ENCODE results near the gene EIF2S3B. TPM values are rescaled to one million over a fixed set of nuclear protein-coding genes. Genes with fewer than 3 reads are reported as not detected.

Gene EIF2S3B
- total and polyA plus RNA-seq, 4 donors = 0.25 to 0.51 (median 0.51) TPM; not detected in 1

DNA sequence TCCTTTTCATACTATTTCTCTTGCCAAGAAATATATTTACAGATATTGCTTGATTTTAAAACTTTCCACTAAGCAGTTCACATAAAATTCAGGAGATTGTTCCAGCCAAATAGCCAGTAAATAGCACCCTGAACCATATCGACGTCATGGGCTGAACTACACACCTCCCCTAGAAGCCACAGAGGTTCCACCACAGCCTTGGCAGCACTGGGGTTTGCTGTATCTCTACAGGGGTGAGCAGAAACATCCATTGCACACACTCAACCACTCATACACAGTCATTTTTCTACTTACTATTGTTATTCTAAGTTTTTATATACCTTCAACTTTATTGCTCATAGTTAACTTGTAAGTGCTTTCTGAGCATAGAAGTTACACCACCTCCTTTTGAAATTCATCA, 8.1 kb upstream of the EIF2S3B start (continued):
- TF ChIP-seq, protein P1, sequence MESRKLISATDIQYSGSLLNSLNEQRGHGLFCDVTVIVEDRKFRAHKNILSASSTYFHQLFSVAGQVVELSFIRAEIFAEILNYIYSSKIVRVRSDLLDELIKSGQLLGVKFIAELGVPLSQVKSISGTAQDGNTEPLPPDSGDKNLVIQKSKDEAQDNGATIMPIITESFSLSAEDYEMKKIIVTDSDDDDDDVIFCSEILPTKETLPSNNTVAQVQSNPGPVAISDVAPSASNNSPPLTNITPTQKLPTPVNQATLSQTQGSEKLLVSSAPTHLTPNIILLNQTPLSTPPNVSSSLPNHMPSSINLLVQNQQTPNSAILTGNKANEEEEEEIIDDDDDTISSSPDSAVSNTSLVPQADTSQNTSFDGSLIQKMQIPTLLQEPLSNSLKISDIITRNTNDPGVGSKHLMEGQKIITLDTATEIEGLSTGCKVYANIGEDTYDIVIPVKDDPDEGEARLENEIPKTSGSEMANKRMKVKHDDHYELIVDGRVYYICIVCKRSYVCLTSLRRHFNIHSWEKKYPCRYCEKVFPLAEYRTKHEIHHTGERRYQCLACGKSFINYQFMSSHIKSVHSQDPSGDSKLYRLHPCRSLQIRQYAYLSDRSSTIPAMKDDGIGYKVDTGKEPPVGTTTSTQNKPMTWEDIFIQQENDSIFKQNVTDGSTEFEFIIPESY (IDR thresholded peaks at IDR 0.05) = no peak
- TF ChIP-seq GABPA (IDR thresholded peaks at IDR 0.05 in 1 of 2, conservative IDR thresholded peaks at IDR 0.05 in 1 of 2) = no peak
- TF ChIP-seq EGR1 (IDR thresholded peaks at IDR 0.05; ENCODE audit: low read depth in 2 of 2) = no peak
- no peak for TF ChIP-seq RXRA (IDR thresholded peaks at IDR 0.05)

DNA sequence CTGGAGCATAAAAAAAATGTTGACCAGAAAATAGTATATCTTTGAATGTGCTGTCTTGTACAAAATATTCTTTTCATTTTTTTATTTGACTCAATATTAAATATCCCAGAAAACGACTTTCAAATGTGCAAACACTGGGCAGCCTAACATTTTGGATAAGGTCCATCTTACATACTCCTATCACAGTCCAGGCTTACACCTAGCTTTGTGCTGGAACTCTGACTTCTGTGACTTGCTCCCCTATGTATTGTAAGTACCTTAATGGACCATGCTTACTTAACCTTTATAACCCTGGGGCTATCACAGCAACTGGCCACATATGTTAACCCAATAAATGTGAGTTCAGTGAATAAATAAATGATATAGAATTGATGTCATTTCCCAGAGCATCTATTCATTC, 7.6 kb upstream of the EIF2S3B start:
- Histone ChIP-seq H3K4me1 (ENCODE audit: control insufficient read depth in 4 of 4, insufficient read depth in 4 of 4, low read length in 3 of 4) (no peaks in the 10 kb centered on the region), H3K27me3 (ENCODE audit: control insufficient read depth in 4 of 4, insufficient read depth in 4 of 4, low read length in 3 of 4) (peaks cover 0 to 9% (median 0%) of the 10 kb centered on the region in 4 donors), H3K9me3 (ENCODE audit: control insufficient read depth in 4 of 4, low read length in 3 of 4) (peaks cover 0 to 4% (median 0%) of the 10 kb centered on the region in 4 donors), H3K36me3 (ENCODE audit: control insufficient read depth in 4 of 4, insufficient read depth in 3 of 4, low read depth in 1 of 4, low read length in 3 of 4) (no peaks in the 10 kb centered on the region), H3K4me3 (ENCODE audit: low read depth in 1 of 3, low read length in 3 of 3) (no peak overlapping the region), H3K9ac (ENCODE audit: low read depth in 1 of 2, low read length in 2 of 2) (no peak overlapping the region), H3K27ac (ENCODE audit: low read depth in 1 of 2, low read length in 2 of 2) (no peak overlapping the region)
- WGBS = 23% methylated on average over 1 of the region's 1 CpG
- no peak for DNase-seq (ENCODE audit: low spot score)
- TF ChIP-seq TAF1 (conservative IDR thresholded peaks at IDR 0.05) (no peak), HNF4A (conservative IDR thresholded peaks at IDR 0.05) (no peak), SP1 (IDR thresholded peaks at IDR 0.05) (no peak), HNF4G (IDR thresholded peaks at IDR 0.05) (no peak), NR2F2 (IDR thresholded peaks at IDR 0.05) (no peak)

DNA sequence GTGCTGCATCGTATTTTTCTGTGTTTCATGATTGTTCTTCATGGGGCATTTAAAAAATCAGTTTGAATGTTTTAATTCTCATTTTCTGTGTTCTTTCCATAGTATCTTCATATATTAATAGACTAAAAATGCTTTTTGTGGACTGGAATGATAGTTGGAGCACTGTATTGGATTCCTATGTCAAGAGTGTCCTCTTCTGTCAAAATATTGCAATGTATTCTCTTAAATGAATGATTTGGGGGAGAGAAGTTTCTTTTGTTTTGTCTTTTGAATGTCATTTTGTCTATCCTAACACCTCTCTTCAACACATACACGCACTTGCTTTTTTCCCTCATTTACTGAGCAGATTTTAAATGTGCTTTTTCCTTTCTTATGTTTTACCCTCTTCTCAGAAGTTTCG, 4.7 kb upstream of the EIF2S3B start:
- Histone ChIP-seq H3K36me3 (ENCODE audit: control insufficient read depth in 4 of 4, insufficient read depth in 3 of 4, low read depth in 1 of 4, low read length in 3 of 4) (no peaks in the 10 kb centered on the region), H3K4me1 (ENCODE audit: control insufficient read depth in 4 of 4, insufficient read depth in 4 of 4, low read length in 3 of 4) (no peaks in the 10 kb centered on the region), H3K27ac (ENCODE audit: low read depth in 1 of 2, low read length in 2 of 2) (no peak overlapping the region), H3K9ac (ENCODE audit: low read depth in 1 of 2, low read length in 2 of 2) (no peak overlapping the region), H3K27me3 (ENCODE audit: control insufficient read depth in 4 of 4, insufficient read depth in 4 of 4, low read length in 3 of 4) (peaks cover 0 to 9% (median 0%) of the 10 kb centered on the region in 4 donors), H3K9me3 (ENCODE audit: control insufficient read depth in 4 of 4, low read length in 3 of 4) (peaks cover 0 to 4% (median 0%) of the 10 kb centered on the region in 4 donors), H3K4me3 (ENCODE audit: low read depth in 1 of 3, low read length in 3 of 3) (no peak overlapping the region)
- TF ChIP-seq FOXA2 (IDR thresholded peaks at IDR 0.05) (no peak), RAD21 (IDR thresholded peaks at IDR 0.05) (peak in 1 of 2 donors; percentile 36), GABPA (IDR thresholded peaks at IDR 0.05 in 1 of 2, conservative IDR thresholded peaks at IDR 0.05 in 1 of 2) (no peak)
- TF ChIP-seq, protein P2, sequence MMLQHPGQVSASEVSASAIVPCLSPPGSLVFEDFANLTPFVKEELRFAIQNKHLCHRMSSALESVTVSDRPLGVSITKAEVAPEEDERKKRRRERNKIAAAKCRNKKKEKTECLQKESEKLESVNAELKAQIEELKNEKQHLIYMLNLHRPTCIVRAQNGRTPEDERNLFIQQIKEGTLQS (IDR thresholded peaks at IDR 0.05) = no peak
- WGBS = 39% methylated on average over 3 of the region's 3 CpGs
- no peak for DNase-seq (ENCODE audit: low spot score)

DNA sequence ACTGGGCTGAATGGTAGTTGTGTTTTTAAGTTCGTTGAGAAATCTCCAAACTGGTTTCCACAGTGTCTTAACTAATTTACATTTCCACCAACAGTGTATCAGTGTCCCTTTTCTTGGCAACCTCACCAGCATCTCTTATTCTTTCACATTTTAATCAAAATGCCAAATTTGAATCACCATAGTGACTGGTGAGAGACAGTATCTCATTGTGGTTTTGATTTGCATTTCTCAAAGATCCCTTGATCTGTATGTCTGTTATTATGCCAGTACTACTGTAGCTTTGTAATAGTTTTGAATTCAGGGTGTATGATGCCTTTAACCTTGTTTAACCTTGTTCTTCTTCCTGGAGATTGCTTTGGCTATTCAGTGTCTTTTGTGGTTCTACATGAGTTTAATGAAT, 2.2 kb upstream of the EIF2S3B start:
- 60% methylated on average over 1 of the region's 1 CpG for WGBS
- Histone ChIP-seq H3K9me3 (ENCODE audit: control insufficient read depth in 4 of 4, low read length in 3 of 4) (peaks cover 0 to 4% (median 0%) of the 10 kb centered on the region in 4 donors), H3K4me3 (ENCODE audit: low read depth in 1 of 3, low read length in 3 of 3) (no peak overlapping the region), H3K4me1 (ENCODE audit: control insufficient read depth in 4 of 4, insufficient read depth in 4 of 4, low read length in 3 of 4) (no peaks in the 10 kb centered on the region), H3K36me3 (ENCODE audit: control insufficient read depth in 4 of 4, insufficient read depth in 3 of 4, low read depth in 1 of 4, low read length in 3 of 4) (no peaks in the 10 kb centered on the region), H3K9ac (ENCODE audit: low read depth in 1 of 2, low read length in 2 of 2) (no peak overlapping the region), H3K27ac (ENCODE audit: low read depth in 1 of 2, low read length in 2 of 2) (no peak overlapping the region), H3K27me3 (ENCODE audit: control insufficient read depth in 4 of 4, insufficient read depth in 4 of 4, low read length in 3 of 4) (peaks cover 0 to 9% (median 0%) of the 10 kb centered on the region in 4 donors)
- no peak for DNase-seq (ENCODE audit: low spot score)
- TF ChIP-seq HNF4G (IDR thresholded peaks at IDR 0.05) (no peak), FOXA2 (IDR thresholded peaks at IDR 0.05) (no peak), EGR1 (IDR thresholded peaks at IDR 0.05; ENCODE audit: low read depth in 2 of 2) (no peak), NR2F2 (IDR thresholded peaks at IDR 0.05) (no peak), FOXA1 (IDR thresholded peaks at IDR 0.05) (no peak), HNF4A (conservative IDR thresholded peaks at IDR 0.05) (no peak), RAD21 (IDR thresholded peaks at IDR 0.05) (no peak), GABPA (IDR thresholded peaks at IDR 0.05 in 1 of 2, conservative IDR thresholded peaks at IDR 0.05 in 1 of 2) (no peak), SP1 (IDR thresholded peaks at IDR 0.05) (no peak), JUND (IDR thresholded peaks at IDR 0.05) (no peak)
- TF ChIP-seq, protein P3, sequence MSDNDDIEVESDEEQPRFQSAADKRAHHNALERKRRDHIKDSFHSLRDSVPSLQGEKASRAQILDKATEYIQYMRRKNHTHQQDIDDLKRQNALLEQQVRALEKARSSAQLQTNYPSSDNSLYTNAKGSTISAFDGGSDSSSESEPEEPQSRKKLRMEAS (IDR thresholded peaks at IDR 0.05) = no peak
- TF ChIP-seq, protein P4, sequence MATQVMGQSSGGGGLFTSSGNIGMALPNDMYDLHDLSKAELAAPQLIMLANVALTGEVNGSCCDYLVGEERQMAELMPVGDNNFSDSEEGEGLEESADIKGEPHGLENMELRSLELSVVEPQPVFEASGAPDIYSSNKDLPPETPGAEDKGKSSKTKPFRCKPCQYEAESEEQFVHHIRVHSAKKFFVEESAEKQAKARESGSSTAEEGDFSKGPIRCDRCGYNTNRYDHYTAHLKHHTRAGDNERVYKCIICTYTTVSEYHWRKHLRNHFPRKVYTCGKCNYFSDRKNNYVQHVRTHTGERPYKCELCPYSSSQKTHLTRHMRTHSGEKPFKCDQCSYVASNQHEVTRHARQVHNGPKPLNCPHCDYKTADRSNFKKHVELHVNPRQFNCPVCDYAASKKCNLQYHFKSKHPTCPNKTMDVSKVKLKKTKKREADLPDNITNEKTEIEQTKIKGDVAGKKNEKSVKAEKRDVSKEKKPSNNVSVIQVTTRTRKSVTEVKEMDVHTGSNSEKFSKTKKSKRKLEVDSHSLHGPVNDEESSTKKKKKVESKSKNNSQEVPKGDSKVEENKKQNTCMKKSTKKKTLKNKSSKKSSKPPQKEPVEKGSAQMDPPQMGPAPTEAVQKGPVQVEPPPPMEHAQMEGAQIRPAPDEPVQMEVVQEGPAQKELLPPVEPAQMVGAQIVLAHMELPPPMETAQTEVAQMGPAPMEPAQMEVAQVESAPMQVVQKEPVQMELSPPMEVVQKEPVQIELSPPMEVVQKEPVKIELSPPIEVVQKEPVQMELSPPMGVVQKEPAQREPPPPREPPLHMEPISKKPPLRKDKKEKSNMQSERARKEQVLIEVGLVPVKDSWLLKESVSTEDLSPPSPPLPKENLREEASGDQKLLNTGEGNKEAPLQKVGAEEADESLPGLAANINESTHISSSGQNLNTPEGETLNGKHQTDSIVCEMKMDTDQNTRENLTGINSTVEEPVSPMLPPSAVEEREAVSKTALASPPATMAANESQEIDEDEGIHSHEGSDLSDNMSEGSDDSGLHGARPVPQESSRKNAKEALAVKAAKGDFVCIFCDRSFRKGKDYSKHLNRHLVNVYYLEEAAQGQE (IDR thresholded peaks at IDR 0.05) = no peak
- TF ChIP-seq, protein P5, sequence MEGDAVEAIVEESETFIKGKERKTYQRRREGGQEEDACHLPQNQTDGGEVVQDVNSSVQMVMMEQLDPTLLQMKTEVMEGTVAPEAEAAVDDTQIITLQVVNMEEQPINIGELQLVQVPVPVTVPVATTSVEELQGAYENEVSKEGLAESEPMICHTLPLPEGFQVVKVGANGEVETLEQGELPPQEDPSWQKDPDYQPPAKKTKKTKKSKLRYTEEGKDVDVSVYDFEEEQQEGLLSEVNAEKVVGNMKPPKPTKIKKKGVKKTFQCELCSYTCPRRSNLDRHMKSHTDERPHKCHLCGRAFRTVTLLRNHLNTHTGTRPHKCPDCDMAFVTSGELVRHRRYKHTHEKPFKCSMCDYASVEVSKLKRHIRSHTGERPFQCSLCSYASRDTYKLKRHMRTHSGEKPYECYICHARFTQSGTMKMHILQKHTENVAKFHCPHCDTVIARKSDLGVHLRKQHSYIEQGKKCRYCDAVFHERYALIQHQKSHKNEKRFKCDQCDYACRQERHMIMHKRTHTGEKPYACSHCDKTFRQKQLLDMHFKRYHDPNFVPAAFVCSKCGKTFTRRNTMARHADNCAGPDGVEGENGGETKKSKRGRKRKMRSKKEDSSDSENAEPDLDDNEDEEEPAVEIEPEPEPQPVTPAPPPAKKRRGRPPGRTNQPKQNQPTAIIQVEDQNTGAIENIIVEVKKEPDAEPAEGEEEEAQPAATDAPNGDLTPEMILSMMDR (IDR thresholded peaks at IDR 0.05; ENCODE audit: low read depth, low read length, missing input control) = no peak
